HEK293T (cell line): Measurements from ENCODE around the gene SLCO3A1.

ENCODE experiments used
- ARNT ChIP-seq: fragments of 450-650 bp; IDR thresholded peaks from 2 replicates; pipeline ENCODE4 v1.6.1; 2017; ENCODE audit warnings: mild to moderate bottlenecking
- BHLHE40 ChIP-seq: fragments of 450-650 bp; IDR thresholded peaks from 2 replicates; pipeline ENCODE4 v1.6.1; 2016; ENCODE audit warnings: mild to moderate bottlenecking, moderate library complexity, borderline replicate concordance
- CTBP1 ChIP-seq: fragments of 450-650 bp; IDR thresholded peaks from 2 replicates; pipeline ENCODE4 v1.6.1; 2016; ENCODE audit warnings: borderline replicate concordance
- FOXA1 ChIP-seq: fragments of 450-650 bp; IDR thresholded peaks from 2 replicates; pipeline ENCODE4 v1.6.1; 2016; ENCODE audit warnings: mild to moderate bottlenecking
- FOXK2 ChIP-seq: fragments of 450-650 bp; IDR thresholded peaks from 2 replicates; pipeline ENCODE4 v1.6.1; 2016; ENCODE audit warnings: mild to moderate bottlenecking
- HDGF ChIP-seq: fragments of 450-650 bp; IDR thresholded peaks from 2 replicates; pipeline ENCODE4 v1.6.1; 2017; ENCODE audit warnings: antibody characterized with exemption, borderline replicate concordance
- PKNOX1 ChIP-seq: fragments of 450-650 bp; IDR thresholded peaks from 2 replicates; pipeline ENCODE4 v1.6.1; 2016
- SP1 ChIP-seq: fragments of 450-650 bp; IDR thresholded peaks from 2 replicates; pipeline ENCODE4 v1.6.1; 2017
- SUZ12 ChIP-seq: fragments of 450-650 bp; IDR thresholded peaks from 2 replicates; pipeline ENCODE4 v1.6.1; 2016; ENCODE audit warnings: mild to moderate bottlenecking
- TARDBP ChIP-seq: fragments of 450-650 bp; IDR thresholded peaks from 2 replicates; pipeline ENCODE4 v1.6.1; 2016

- TF ChIP-seq FOXK2 (no peak), BHLHE40 (no peak), TARDBP (no peak), SUZ12 (no peak), PKNOX1 (no peak), SP1 (no peak), HDGF (no peak), FOXA1 (no peak), CTBP1 (no peak), ARNT (no peak)
Measured at GRCh38 chr15:91950054-91950453, 96.5 kb downstream of the SLCO3A1 start.
